Trophoblast cell (in vitro differentiated cells and primary cell): ENCODE results near the gene RAD51B.

ENCODE experiments used
- DNase-seq, 2 donors: peaks; one replicate each; pipeline ENCODE4 v3.0.0-alpha.2; 2016
- H2AFZ ChIP-seq: 2 replicates; pipeline ENCODE4 v1.6.1; 2013; ENCODE audit warnings: low read length, moderate library complexity, mild to moderate bottlenecking; ENCODE audit not compliant: insufficient read depth, poor library complexity
- H2AK5ac ChIP-seq: 2 replicates; pipeline ENCODE4 v1.6.1; 2013; ENCODE audit warnings: mild to moderate bottlenecking, low read length
- H2BK120ac ChIP-seq: 2 replicates; pipeline ENCODE4 v1.6.1; 2013; ENCODE audit warnings: low read length, mild to moderate bottlenecking, moderate library complexity; ENCODE audit not compliant: insufficient read depth, poor library complexity
- H2BK12ac ChIP-seq: 2 replicates; pipeline ENCODE4 v1.6.1; 2013; ENCODE audit warnings: mild to moderate bottlenecking, low read length, moderate library complexity
- H2BK5ac ChIP-seq: 2 replicates; pipeline ENCODE4 v1.6.1; 2013; ENCODE audit warnings: low read length, low read depth, moderate library complexity, mild to moderate bottlenecking; ENCODE audit not compliant: poor library complexity
- H3K14ac ChIP-seq: 2 replicates; pipeline ENCODE4 v1.6.1; 2013; ENCODE audit warnings: mild to moderate bottlenecking, low read length
- H3K18ac ChIP-seq: 2 replicates; pipeline ENCODE4 v1.6.1; 2013; ENCODE audit warnings: mild to moderate bottlenecking, low read length
- H3K23ac ChIP-seq: 2 replicates; pipeline ENCODE4 v1.6.1; 2013; ENCODE audit warnings: low read length
- H3K27ac ChIP-seq: 2 replicates; pipeline ENCODE4 v1.5.1; 2013; ENCODE audit warnings: low read depth, mild to moderate bottlenecking, inconsistent platforms, low read length, moderate library complexity
- H3K27me3 ChIP-seq: 2 replicates; pipeline ENCODE4 v1.6.1; 2013; ENCODE audit warnings: inconsistent platforms, mild to moderate bottlenecking, low read length, moderate library complexity; ENCODE audit not compliant: insufficient read depth
- H3K36me3 ChIP-seq, 2 experiments: 1 replicate in 1 of 2; 2 replicates in 1 of 2; pipeline ENCODE4 v1.6.1; 2013; ENCODE audit warnings: low read length in 2 of 2, mild to moderate bottlenecking in 2 of 2, moderate library complexity in 1 of 2; ENCODE audit not compliant: insufficient read depth in 2 of 2, control insufficient read depth in 1 of 2
- H3K4ac ChIP-seq: 2 replicates; pipeline ENCODE4 v1.6.1; 2013; ENCODE audit warnings: low read depth, mild to moderate bottlenecking, low read length, moderate library complexity
- H3K4me1 ChIP-seq, 2 experiments: 1 replicate in 1 of 2; 2 replicates in 1 of 2; pipeline ENCODE4 v1.6.1; 2013; ENCODE audit warnings: low read length in 2 of 2, mild to moderate bottlenecking in 2 of 2, moderate library complexity in 1 of 2; ENCODE audit not compliant: insufficient read depth in 2 of 2, control insufficient read depth in 1 of 2
- H3K4me2 ChIP-seq: 2 replicates; pipeline ENCODE4 v1.6.1; 2013; ENCODE audit warnings: inconsistent platforms, mild to moderate bottlenecking, low read length, moderate library complexity
- H3K4me3 ChIP-seq: 2 replicates; pipeline ENCODE4 v1.5.1; 2013; ENCODE audit warnings: mild to moderate bottlenecking, low read depth, low read length, inconsistent platforms
- H3K79me1 ChIP-seq: one replicate; pipeline ENCODE4 v1.6.1; 2013; ENCODE audit warnings: low read length
- H3K79me2 ChIP-seq: 2 replicates; pipeline ENCODE4 v1.6.1; 2013; ENCODE audit warnings: low read length, mild to moderate bottlenecking; ENCODE audit not compliant: control insufficient read depth, insufficient read depth, poor library complexity
- H3K9ac ChIP-seq: 2 replicates; pipeline ENCODE4 v1.6.1; 2013; ENCODE audit warnings: mild to moderate bottlenecking, low read length
- H3K9me3 ChIP-seq: 2 replicates; pipeline ENCODE4 v1.6.1; 2013; ENCODE audit warnings: low read depth, mild to moderate bottlenecking, control low read depth, inconsistent platforms, low read length; ENCODE audit not compliant: insufficient read depth
- H4K12ac ChIP-seq: 2 replicates; pipeline ENCODE4 v1.6.1; 2013; ENCODE audit warnings: low read depth, mild to moderate bottlenecking, low read length, moderate library complexity
- H4K8ac ChIP-seq: 2 replicates; pipeline ENCODE4 v1.6.1; 2013; ENCODE audit warnings: low read depth, mild to moderate bottlenecking, low read length, moderate library complexity
- H4K91ac ChIP-seq: one replicate; pipeline ENCODE4 v1.6.1; 2013; ENCODE audit warnings: low read depth, mild to moderate bottlenecking, low read length, moderate library complexity
- WGBS: extraction: QIAGEN DNeasy Blood & Tissue Kit; methylation state at CpG from one replicate; pipeline ENCODE4 v1.1.7; 2013; ENCODE audit warnings: missing lambda C conversion rate; ENCODE audit not compliant: insufficient read length, insufficient coverage; ENCODE audit errors: extremely low coverage; 5-methylcytosine and 5-hydroxymethylcytosine counted together

Gene RAD51B

DNA sequence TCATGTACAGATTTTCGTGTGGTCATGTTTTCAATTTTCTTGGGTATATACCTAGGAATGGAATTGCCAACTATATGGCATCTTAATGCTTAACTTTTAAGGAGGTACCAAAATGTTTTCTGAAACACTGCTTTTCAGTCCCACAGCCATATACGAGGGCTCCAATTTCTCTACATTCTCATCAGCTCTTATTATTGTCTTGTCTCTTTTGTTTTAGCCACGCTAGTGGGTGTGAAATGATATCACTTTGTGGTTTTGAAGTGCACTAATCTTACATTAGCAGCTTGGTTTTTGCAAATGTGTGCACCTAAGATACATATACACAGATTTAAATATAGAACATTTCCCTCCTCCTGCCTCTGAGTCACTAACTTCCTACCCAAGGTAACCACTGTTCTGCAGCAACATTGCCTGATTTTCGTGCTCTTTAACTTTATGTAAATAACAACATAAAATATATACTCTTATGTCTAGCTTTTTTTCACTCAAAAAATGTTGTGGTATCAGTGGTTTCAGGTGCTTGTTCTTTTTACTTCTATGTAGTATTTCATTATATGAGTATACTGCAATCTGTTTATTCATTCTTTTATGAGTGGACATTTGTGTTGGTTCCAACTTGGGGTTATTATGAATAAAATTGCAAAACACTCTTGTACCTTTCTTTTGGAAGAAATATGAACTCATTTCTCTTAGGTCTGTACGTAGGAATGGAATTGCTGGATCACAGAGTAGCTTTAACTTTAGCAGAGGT, 900.2 kb downstream of the RAD51B start:
- no peaks in the 10 kb centered on the region for H3K36me3 ChIP-seq
- no peak overlapping the region for H4K12ac ChIP-seq
- H2BK120ac ChIP-seq, result no peak overlapping the region
- H3K27me3 ChIP-seq, result no peaks in the 10 kb centered on the region
- no peak overlapping the region for H3K14ac ChIP-seq
- peaks cover 2 to 3% of the 10 kb centered on the region in 2 experiments for H3K4me1 ChIP-seq
- no peak overlapping the region for H2AK5ac ChIP-seq
- no peak overlapping the region for H4K8ac ChIP-seq
- H3K4me3 ChIP-seq, result no peak overlapping the region
- WGBS, result no CpG with 5 or more reads among the region's 5 CpGs
- H3K27ac ChIP-seq, result no peak overlapping the region
- H4K91ac ChIP-seq, result no peak overlapping the region
- no peak for DNase-seq
- H3K4ac ChIP-seq, result no peak overlapping the region
- H2BK5ac ChIP-seq, result no peak overlapping the region
- peaks cover 3% of the 10 kb centered on the region for H3K79me1 ChIP-seq
- H3K79me2 ChIP-seq, result no peaks in the 10 kb centered on the region
- no peak overlapping the region for H2BK12ac ChIP-seq
- H3K9ac ChIP-seq, result no peak overlapping the region
- peaks cover 3% of the 10 kb centered on the region for H3K9me3 ChIP-seq
- no peak overlapping the region for H2AFZ ChIP-seq
- no peak overlapping the region for H3K4me2 ChIP-seq
- H3K23ac ChIP-seq, result no peak overlapping the region
- H3K18ac ChIP-seq, result no peak overlapping the region

DNA sequence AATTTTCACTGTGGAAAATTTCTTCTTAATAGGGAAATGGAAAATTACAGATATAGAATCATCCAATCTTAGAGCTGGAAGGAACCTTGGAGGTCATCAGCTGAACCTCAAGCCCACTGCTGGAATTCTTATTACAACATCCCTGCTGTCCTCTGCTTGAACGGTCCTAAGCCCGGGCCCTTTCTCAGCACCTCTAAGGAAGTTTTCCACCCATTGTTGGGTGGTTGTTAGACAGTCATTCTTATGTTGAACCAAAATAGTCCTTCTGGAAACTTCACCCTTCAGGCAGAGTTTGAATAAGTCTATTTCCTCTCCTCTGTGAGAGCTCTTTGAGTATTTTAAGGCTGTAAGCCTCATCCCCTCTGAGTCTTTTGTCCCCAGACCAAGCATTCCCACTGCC, 902.6 kb downstream of the RAD51B start:
- DNase-seq, result no peak
- Histone ChIP-seq H3K27ac (no peak overlapping the region), H3K79me2 (no peaks in the 10 kb centered on the region), H3K9ac (no peak overlapping the region), H2BK5ac (no peak overlapping the region), H3K23ac (no peak overlapping the region), H3K14ac (no peak overlapping the region), H4K8ac (no peak overlapping the region), H3K4me1 (no peaks in the 10 kb centered on the region), H3K9me3 (peaks cover 3% of the 10 kb centered on the region), H3K4me3 (no peak overlapping the region), H4K91ac (no peak overlapping the region), H2AK5ac (no peak overlapping the region), H3K4ac (no peak overlapping the region), H2BK120ac (no peak overlapping the region), H3K36me3 (no peaks in the 10 kb centered on the region), H2BK12ac (no peak overlapping the region), H3K79me1 (peaks cover 1% of the 10 kb centered on the region), H2AFZ (no peak overlapping the region), H3K27me3 (no peaks in the 10 kb centered on the region), H3K4me2 (no peak overlapping the region), H3K18ac (no peak overlapping the region), H4K12ac (no peak overlapping the region)
- no CpG with 5 or more reads among the region's 2 CpGs for WGBS

DNA sequence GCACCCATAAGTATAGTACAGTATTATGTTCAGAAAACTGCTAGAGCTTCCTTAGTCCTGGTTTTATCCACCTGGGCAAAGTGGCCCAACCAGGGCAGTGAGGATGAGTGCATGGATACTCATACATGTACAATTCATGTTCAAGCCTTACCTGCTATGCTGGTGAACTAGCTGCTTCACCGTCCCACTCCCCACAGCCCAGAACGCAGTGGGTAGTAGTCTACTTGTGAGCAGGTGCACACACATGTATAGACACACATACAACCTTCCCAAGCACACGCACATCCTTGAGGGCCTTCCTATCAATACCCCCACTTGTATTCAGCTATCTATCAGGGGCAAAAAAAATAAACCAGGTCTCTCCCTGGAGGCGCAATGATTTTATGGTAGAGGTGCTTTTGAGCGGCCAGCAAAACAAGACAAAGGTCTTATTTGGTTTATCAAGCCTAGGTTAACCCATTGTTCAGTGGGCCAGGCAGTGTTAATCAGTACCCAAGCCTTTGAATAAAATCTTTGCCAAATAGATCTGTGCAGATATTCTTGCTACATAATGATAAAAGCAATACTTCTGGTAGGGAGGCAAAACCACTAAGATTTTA, 903.5 kb downstream of the RAD51B start:
- H3K9me3 ChIP-seq, result peaks cover 3% of the 10 kb centered on the region
- no peak overlapping the region for H2BK120ac ChIP-seq
- no peak overlapping the region for H2AFZ ChIP-seq
- no peak for DNase-seq
- WGBS, result no CpG with 5 or more reads among the region's 5 CpGs
- H4K8ac ChIP-seq, result no peak overlapping the region
- H3K14ac ChIP-seq, result no peak overlapping the region
- no peak overlapping the region for H3K18ac ChIP-seq
- no peak overlapping the region for H3K9ac ChIP-seq
- H3K27ac ChIP-seq, result no peak overlapping the region
- H3K23ac ChIP-seq, result peak overlapping the region; percentile 61
- no peak overlapping the region for H3K4me3 ChIP-seq
- H2BK12ac ChIP-seq, result no peak overlapping the region
- H3K4ac ChIP-seq, result no peak overlapping the region
- H2AK5ac ChIP-seq, result no peak overlapping the region
- peaks cover 3% of the 10 kb centered on the region in 2 experiments for H3K4me1 ChIP-seq
- no peak overlapping the region for H4K12ac ChIP-seq
- no peak overlapping the region for H3K4me2 ChIP-seq
- no peaks in the 10 kb centered on the region for H3K36me3 ChIP-seq
- no peak overlapping the region for H2BK5ac ChIP-seq
- H3K27me3 ChIP-seq, result no peaks in the 10 kb centered on the region
- no peak overlapping the region for H4K91ac ChIP-seq
- H3K79me2 ChIP-seq, result no peaks in the 10 kb centered on the region
- peaks cover 1% of the 10 kb centered on the region for H3K79me1 ChIP-seq

DNA sequence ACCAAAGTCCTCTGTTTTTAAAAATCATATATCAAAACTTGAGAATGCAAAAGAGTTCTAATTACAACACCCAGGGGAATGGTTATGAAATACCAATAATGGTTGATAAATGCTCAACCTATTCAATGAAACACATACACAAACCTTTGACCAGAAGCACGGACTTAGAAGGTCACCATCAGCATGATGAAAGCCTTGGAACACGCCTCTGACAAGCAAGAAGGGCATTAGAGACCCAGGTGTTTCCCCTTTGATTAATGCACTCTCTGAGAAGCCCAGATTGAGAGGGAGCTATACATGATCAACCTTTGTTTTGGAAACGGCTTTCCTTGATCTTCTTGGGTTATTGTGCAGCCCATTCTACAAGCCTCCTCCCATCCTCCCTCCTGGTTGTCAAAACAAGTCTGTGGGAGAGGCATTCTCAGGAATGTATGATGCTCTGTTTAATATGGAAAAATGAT, 904.3 kb downstream of the RAD51B start:
- Histone ChIP-seq H3K9ac (no peak overlapping the region), H4K91ac (no peak overlapping the region), H3K14ac (no peak overlapping the region), H4K8ac (no peak overlapping the region), H3K4ac (no peak overlapping the region), H3K4me1 (peaks cover 3% of the 10 kb centered on the region in 2 experiments), H4K12ac (no peak overlapping the region), H2AFZ (no peak overlapping the region), H2BK120ac (no peak overlapping the region), H3K18ac (no peak overlapping the region), H3K9me3 (peaks cover 2% of the 10 kb centered on the region), H3K79me1 (peaks cover 1% of the 10 kb centered on the region), H3K4me3 (no peak overlapping the region), H3K79me2 (no peaks in the 10 kb centered on the region), H2BK12ac (no peak overlapping the region), H2AK5ac (no peak overlapping the region), H3K4me2 (no peak overlapping the region), H3K23ac (no peak overlapping the region), H2BK5ac (no peak overlapping the region), H3K36me3 (no peaks in the 10 kb centered on the region), H3K27ac (no peak overlapping the region), H3K27me3 (no peaks in the 10 kb centered on the region)
- no CpG with 5 or more reads among the region's 3 CpGs for WGBS
- no peak for DNase-seq
